Measurements from ENCODE around the gene RAP2A.

DNA sequence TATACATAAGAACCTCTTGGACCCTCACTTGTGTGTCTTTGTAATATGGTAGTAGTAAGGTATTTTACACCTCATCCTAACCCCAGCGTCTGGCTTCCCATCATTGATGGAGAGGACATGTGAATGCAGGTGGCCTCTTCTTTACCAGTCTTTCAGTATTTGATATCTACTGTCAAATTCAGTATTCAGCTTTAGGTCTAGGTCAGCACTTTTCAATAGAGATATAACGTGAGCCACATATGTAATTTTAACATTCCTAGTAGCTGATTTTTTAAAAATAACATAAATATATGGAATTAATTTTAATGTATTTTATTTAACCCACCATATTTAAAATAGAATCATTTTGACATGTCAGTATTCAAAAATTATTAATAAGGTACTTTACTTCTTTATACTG lies 2.9 kb downstream of the RAP2A start:
- TF ChIP-seq, protein P1, sequence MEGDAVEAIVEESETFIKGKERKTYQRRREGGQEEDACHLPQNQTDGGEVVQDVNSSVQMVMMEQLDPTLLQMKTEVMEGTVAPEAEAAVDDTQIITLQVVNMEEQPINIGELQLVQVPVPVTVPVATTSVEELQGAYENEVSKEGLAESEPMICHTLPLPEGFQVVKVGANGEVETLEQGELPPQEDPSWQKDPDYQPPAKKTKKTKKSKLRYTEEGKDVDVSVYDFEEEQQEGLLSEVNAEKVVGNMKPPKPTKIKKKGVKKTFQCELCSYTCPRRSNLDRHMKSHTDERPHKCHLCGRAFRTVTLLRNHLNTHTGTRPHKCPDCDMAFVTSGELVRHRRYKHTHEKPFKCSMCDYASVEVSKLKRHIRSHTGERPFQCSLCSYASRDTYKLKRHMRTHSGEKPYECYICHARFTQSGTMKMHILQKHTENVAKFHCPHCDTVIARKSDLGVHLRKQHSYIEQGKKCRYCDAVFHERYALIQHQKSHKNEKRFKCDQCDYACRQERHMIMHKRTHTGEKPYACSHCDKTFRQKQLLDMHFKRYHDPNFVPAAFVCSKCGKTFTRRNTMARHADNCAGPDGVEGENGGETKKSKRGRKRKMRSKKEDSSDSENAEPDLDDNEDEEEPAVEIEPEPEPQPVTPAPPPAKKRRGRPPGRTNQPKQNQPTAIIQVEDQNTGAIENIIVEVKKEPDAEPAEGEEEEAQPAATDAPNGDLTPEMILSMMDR (IDR thresholded peaks at IDR 0.05; ENCODE audit: low read length) = no peak
- no peak for TF ChIP-seq EZH2phosphoT487 (IDR thresholded peaks at IDR 0.05; ENCODE audit: low read length)
